ENCODE results near the gene DSCAM.
"Not testable (repeated sequence)": the region's sequence is repeated elsewhere in the genome, so short reads cannot be mapped to it uniquely, and the experiment has no call there.

The DSCAM gene

GRCh38 chr21:40445349-40445921 lies 401.5 kb downstream of the DSCAM start:
- ATAC-seq (replicated peaks) (no peak), DNase-seq (no peak)
- no peak overlapping the region for H3K27ac Mint-ChIP-seq
- no peaks in the 10 kb centered on the region for H3K36me3 Mint-ChIP-seq
- peaks cover 2 to 4% of the 10 kb centered on the region in 2 donors for H3K9me3 Mint-ChIP-seq
- H3K27me3 Mint-ChIP-seq, result no peaks in the 10 kb centered on the region
- H3K4me3 Mint-ChIP-seq, result no peak overlapping the region
- H3K4me1 Mint-ChIP-seq, result no peaks in the 10 kb centered on the region

- not testable (repeated sequence) for H3K4me1 Mint-ChIP-seq; ATAC-seq (replicated peaks)
These were observed 407.4 kb downstream of the DSCAM start for GRCh38 chr21:40439581-40439980.

GRCh38 chr21:40438616-40439015 lies 408.3 kb downstream of the DSCAM start:
- Mint-ChIP-seq H3K27me3 (no peaks in the 10 kb centered on the region), H3K36me3 (no peaks in the 10 kb centered on the region), H3K9me3 (peaks cover 0 to 2% of the 10 kb centered on the region in 2 donors), H3K27ac (no peak overlapping the region), H3K4me3 (no peak overlapping the region), H3K4me1 (no peaks in the 10 kb centered on the region)
- DNase-seq (no peak), ATAC-seq (replicated peaks) (no peak)

More at GRCh38 chr21:40439581-40439980, 407.4 kb downstream of the DSCAM start:
- DNase-seq, H3K27ac Mint-ChIP-seq, H3K27me3 Mint-ChIP-seq, H3K36me3 Mint-ChIP-seq, H3K4me3 Mint-ChIP-seq, H3K9me3 Mint-ChIP-seq: not testable (repeated sequence)

- DNase-seq, result no peak
- no peak for ATAC-seq (replicated peaks)
- Mint-ChIP-seq H3K36me3 (no peaks in the 10 kb centered on the region), H3K4me1 (no peaks in the 10 kb centered on the region), H3K27me3 (no peaks in the 10 kb centered on the region), H3K9me3 (peaks cover 0 to 2% of the 10 kb centered on the region in 2 donors), H3K27ac (no peak overlapping the region), H3K4me3 (no peak overlapping the region)
These were observed 410.7 kb downstream of the DSCAM start for GRCh38 chr21:40436261-40436660.

- no peaks in the 10 kb centered on the region for H3K4me1 Mint-ChIP-seq
- H3K4me3 Mint-ChIP-seq, result no peak overlapping the region
- peaks cover 0 to 3% of the 10 kb centered on the region in 2 donors for H3K9me3 Mint-ChIP-seq
- ATAC-seq (replicated peaks) (no peak), DNase-seq (no peak)
- H3K27ac Mint-ChIP-seq, result no peak overlapping the region
- H3K27me3 Mint-ChIP-seq, result no peaks in the 10 kb centered on the region
- H3K36me3 Mint-ChIP-seq, result no peaks in the 10 kb centered on the region
These were observed 413.4 kb downstream of the DSCAM start for GRCh38 chr21:40433538-40433937.

- H3K4me3 Mint-ChIP-seq, result no peak overlapping the region
- no peaks in the 10 kb centered on the region for H3K36me3 Mint-ChIP-seq
- no peak for DNase-seq
- no peaks in the 10 kb centered on the region for H3K9me3 Mint-ChIP-seq
- no peaks in the 10 kb centered on the region for H3K27me3 Mint-ChIP-seq
- H3K27ac Mint-ChIP-seq, result no peak overlapping the region
- no peak for ATAC-seq (replicated peaks)
- no peaks in the 10 kb centered on the region for H3K4me1 Mint-ChIP-seq
These were observed 421.0 kb downstream of the DSCAM start for GRCh38 chr21:40425981-40426380.

- no peak overlapping the region for H3K27ac Mint-ChIP-seq
- no peak for ATAC-seq (replicated peaks)
- no peaks in the 10 kb centered on the region for H3K27me3 Mint-ChIP-seq
- peaks cover 0 to 4% of the 10 kb centered on the region in 2 donors for H3K9me3 Mint-ChIP-seq
- H3K4me1 Mint-ChIP-seq, result no peaks in the 10 kb centered on the region
- H3K4me3 Mint-ChIP-seq, result no peak overlapping the region
- DNase-seq, result no peak
- H3K36me3 Mint-ChIP-seq, result no peaks in the 10 kb centered on the region
These were observed 423.9 kb downstream of the DSCAM start for GRCh38 chr21:40422896-40423635.

- no peak for DNase-seq
- no peaks in the 10 kb centered on the region for H3K36me3 Mint-ChIP-seq
- H3K27ac Mint-ChIP-seq, result no peak overlapping the region
- H3K27me3 Mint-ChIP-seq, result no peaks in the 10 kb centered on the region
- no peak overlapping the region for H3K4me3 Mint-ChIP-seq
- no peak for ATAC-seq (replicated peaks)
- H3K9me3 Mint-ChIP-seq, result peaks cover 0 to 6% of the 10 kb centered on the region in 2 donors
- H3K4me1 Mint-ChIP-seq, result no peaks in the 10 kb centered on the region
These were observed 425.8 kb downstream of the DSCAM start for GRCh38 chr21:40421121-40421520.

- Mint-ChIP-seq H3K4me3 (no peak overlapping the region), H3K9me3 (peaks cover 7 to 11% of the 10 kb centered on the region in 2 donors), H3K36me3 (no peaks in the 10 kb centered on the region), H3K4me1 (no peaks in the 10 kb centered on the region), H3K27me3 (no peaks in the 10 kb centered on the region), H3K27ac (no peak overlapping the region)
- ATAC-seq (replicated peaks) (no peak), DNase-seq (no peak)
These were observed 430.4 kb downstream of the DSCAM start for GRCh38 chr21:40416572-40416971.

- Mint-ChIP-seq H3K27me3 (no peaks in the 10 kb centered on the region), H3K27ac (no peak overlapping the region), H3K9me3 (peaks cover 3 to 7% of the 10 kb centered on the region in 2 donors), H3K36me3 (no peaks in the 10 kb centered on the region), H3K4me1 (no peaks in the 10 kb centered on the region), H3K4me3 (no peak overlapping the region)
- DNase-seq, result no peak
- ATAC-seq (replicated peaks), result no peak
These were observed 438.4 kb downstream of the DSCAM start for GRCh38 chr21:40408561-40408960.

GRCh38 chr21:40404396-40404800 lies 442.6 kb downstream of the DSCAM start:
- Mint-ChIP-seq H3K4me1 (no peaks in the 10 kb centered on the region), H3K4me3 (no peak overlapping the region), H3K9me3 (no peaks in the 10 kb centered on the region), H3K27me3 (no peaks in the 10 kb centered on the region), H3K36me3 (no peaks in the 10 kb centered on the region), H3K27ac (no peak overlapping the region)
- no peak for DNase-seq
- no peak for ATAC-seq (replicated peaks)

GRCh38 chr21:40402884-40403582 lies 443.9 kb downstream of the DSCAM start:
- no peaks in the 10 kb centered on the region for H3K36me3 Mint-ChIP-seq
- ATAC-seq (replicated peaks) (no peak), DNase-seq (no peak)
- no peak overlapping the region for H3K4me3 Mint-ChIP-seq
- no peaks in the 10 kb centered on the region for H3K9me3 Mint-ChIP-seq
- no peaks in the 10 kb centered on the region for H3K27me3 Mint-ChIP-seq
- H3K27ac Mint-ChIP-seq, result no peak overlapping the region
- no peaks in the 10 kb centered on the region for H3K4me1 Mint-ChIP-seq

- no peaks in the 10 kb centered on the region for H3K27me3 Mint-ChIP-seq
- ATAC-seq (replicated peaks) (no peak), DNase-seq (no peak)
- H3K9me3 Mint-ChIP-seq, result peaks cover 0 to 2% of the 10 kb centered on the region in 2 donors
- no peak overlapping the region for H3K27ac Mint-ChIP-seq
- no peaks in the 10 kb centered on the region for H3K36me3 Mint-ChIP-seq
- no peak overlapping the region for H3K4me3 Mint-ChIP-seq
- H3K4me1 Mint-ChIP-seq, result no peaks in the 10 kb centered on the region
These were observed 451.2 kb downstream of the DSCAM start for GRCh38 chr21:40395732-40396131.

- Mint-ChIP-seq H3K27me3 (no peaks in the 10 kb centered on the region), H3K4me1 (no peaks in the 10 kb centered on the region), H3K4me3 (no peak overlapping the region), H3K9me3 (peaks cover 0 to 2% of the 10 kb centered on the region in 2 donors), H3K27ac (no peak overlapping the region), H3K36me3 (no peaks in the 10 kb centered on the region)
- no peak for DNase-seq
- no peak for ATAC-seq (replicated peaks)
These were observed 453.9 kb downstream of the DSCAM start for GRCh38 chr21:40393066-40393465.

- ATAC-seq (replicated peaks) (no peak), DNase-seq (no peak)
- Mint-ChIP-seq H3K27me3 (peaks cover 0 to 5% of the 10 kb centered on the region in 2 donors), H3K4me1 (peaks cover 0 to 5% of the 10 kb centered on the region in 2 donors), H3K27ac (no peak overlapping the region), H3K4me3 (no peak overlapping the region), H3K9me3 (no peaks in the 10 kb centered on the region), H3K36me3 (no peaks in the 10 kb centered on the region)
These were observed 458.9 kb downstream of the DSCAM start for GRCh38 chr21:40388046-40388445.

Measured in stimulated activated naive B cell treated with anti-CD40 and anti-IgM and Interleukin-4, amounts not matched to agents 10 μg/mL and 1 μg/mL and 100 μg/mL, for 72 hours (primary cell).